ENCODE data around the gene CD81. TPM values are rescaled to one million over a fixed set of nuclear protein-coding genes. Genes with fewer than 3 reads are reported as not detected.

Gene CD81
- total and polyA plus RNA-seq, 9 of the 15 experiments (the other 6 are each of a cell fraction or from before 2014, with no cell fraction given), result 2.4 to 189 (median 61.7) TPM

DNA sequence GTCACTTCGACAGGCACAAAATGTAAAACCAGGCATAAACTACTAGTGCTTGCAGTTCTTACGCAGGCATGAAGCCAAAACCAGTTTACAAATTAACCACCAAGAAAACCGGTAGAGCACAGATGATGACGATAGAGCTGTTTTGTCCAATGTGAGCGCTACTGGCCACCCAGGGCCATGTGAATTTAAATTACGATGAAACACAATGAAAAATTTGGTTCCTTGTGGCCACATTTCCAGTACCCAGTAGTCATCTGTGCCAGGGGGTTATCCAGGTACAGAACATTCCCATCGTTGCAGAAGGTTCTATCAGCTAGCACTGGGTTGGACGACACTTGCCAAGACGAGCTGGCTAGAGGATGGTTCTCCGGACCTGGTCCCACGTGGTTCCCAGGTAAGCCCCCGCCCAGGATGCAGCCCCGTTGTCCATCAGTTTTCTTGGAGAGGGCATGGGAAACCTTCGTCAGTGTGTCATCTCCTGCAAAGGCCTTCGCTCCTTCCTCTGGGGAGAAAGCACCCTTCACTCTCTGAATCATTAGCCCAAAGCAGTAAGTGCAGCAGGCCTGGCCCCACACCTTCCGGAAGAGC lies 1.1 kb upstream of the CD81 start:
- DNase-seq (ENCODE audit: extremely low read depth in 1 of 4, low spot score in 3 of 4), result no peak
- WGBS (ENCODE audit: insufficient coverage, low coverage, missing lambda C conversion rate), result 63% methylated on average over 15 of the region's 16 CpGs
- no peak for FAIRE-seq
- ChIA-PET POLR2A (interaction anchor here (0.7 to 1.4 kb wide), 4 partner anchors 13 to 46 kb away, joined by 3 read pairs; no protein-coding TSS in a partner anchor), CTCF (ENCODE audit: low intra/inter-chr PET ratio) (no interaction called here)
- H3K36me3 ChIP-seq (ENCODE audit: control insufficient read depth, insufficient read depth, low read length), result peaks cover 18% of the 10 kb centered on the region; the same call in 2 of the 3 replicates
- intact Hi-C loops (cut with micrococcal nuclease), result no loop called here
- no peak overlapping the region; the same call in 1 of the 2 replicates for H3K4me2 ChIP-seq (ENCODE audit: insufficient read depth, low read length)
- in situ Hi-C loops (cut with MboI), result no loop called here
- no peak for ATAC-seq
- H4K20me1 ChIP-seq (replicated peaks; ENCODE audit: control insufficient read depth, insufficient read depth, low read length), result peaks cover 26% of the 10 kb centered on the region
- H3K9me1 ChIP-seq (ENCODE audit: control insufficient read depth, insufficient read depth, low read length), result peaks cover 9% of the 10 kb centered on the region
- H3K27me3 ChIP-seq (ENCODE audit: control insufficient read depth in 2 of 2, insufficient read depth in 2 of 2, low read length in 2 of 2), result no peaks in the 10 kb centered on the region; a peak in 1 of 5 replicates
- no peak overlapping the region for H3K4me3 ChIP-seq
- no peak overlapping the region for H2AFZ ChIP-seq (ENCODE audit: low read depth, low read length)
- H3K9ac ChIP-seq (ENCODE audit: insufficient read depth in 1 of 2, low read depth in 2 of 2, low read length in 2 of 2), result no peak overlapping the region
- H3K9me3 ChIP-seq (replicated peaks; ENCODE audit: control insufficient read depth, insufficient read depth, low read depth, low read length), result no peaks in the 10 kb centered on the region
- peaks cover 15 to 47% of the 10 kb centered on the region in 2 experiments; a peak in 4 of 5 replicates for H3K4me1 ChIP-seq (replicated peaks in 1 of 2; ENCODE audit: control insufficient read depth in 2 of 2, insufficient read depth in 2 of 2, low read length in 2 of 2)
- H3K79me2 ChIP-seq (ENCODE audit: control insufficient read depth, insufficient read depth, low read length), result peaks cover 35% of the 10 kb centered on the region
- BruUV-seq (replicated peaks), result no TSS peak
- H3K27ac ChIP-seq (ENCODE audit: extremely low read depth, low read depth, low read length), result no peak overlapping the region
- no peak for TF ChIP-seq POLR2G (IDR thresholded peaks at IDR 0.05; ENCODE audit: low read depth, low read length)
- TF ChIP-seq, protein P1, sequence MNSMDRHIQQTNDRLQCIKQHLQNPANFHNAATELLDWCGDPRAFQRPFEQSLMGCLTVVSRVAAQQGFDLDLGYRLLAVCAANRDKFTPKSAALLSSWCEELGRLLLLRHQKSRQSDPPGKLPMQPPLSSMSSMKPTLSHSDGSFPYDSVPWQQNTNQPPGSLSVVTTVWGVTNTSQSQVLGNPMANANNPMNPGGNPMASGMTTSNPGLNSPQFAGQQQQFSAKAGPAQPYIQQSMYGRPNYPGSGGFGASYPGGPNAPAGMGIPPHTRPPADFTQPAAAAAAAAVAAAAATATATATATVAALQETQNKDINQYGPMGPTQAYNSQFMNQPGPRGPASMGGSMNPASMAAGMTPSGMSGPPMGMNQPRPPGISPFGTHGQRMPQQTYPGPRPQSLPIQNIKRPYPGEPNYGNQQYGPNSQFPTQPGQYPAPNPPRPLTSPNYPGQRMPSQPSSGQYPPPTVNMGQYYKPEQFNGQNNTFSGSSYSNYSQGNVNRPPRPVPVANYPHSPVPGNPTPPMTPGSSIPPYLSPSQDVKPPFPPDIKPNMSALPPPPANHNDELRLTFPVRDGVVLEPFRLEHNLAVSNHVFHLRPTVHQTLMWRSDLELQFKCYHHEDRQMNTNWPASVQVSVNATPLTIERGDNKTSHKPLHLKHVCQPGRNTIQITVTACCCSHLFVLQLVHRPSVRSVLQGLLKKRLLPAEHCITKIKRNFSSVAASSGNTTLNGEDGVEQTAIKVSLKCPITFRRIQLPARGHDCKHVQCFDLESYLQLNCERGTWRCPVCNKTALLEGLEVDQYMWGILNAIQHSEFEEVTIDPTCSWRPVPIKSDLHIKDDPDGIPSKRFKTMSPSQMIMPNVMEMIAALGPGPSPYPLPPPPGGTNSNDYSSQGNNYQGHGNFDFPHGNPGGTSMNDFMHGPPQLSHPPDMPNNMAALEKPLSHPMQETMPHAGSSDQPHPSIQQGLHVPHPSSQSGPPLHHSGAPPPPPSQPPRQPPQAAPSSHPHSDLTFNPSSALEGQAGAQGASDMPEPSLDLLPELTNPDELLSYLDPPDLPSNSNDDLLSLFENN (IDR thresholded peaks at IDR 0.05; ENCODE audit: low read depth in 2 of 2, low read length in 2 of 2), result no peak
- TF ChIP-seq, protein P2, sequence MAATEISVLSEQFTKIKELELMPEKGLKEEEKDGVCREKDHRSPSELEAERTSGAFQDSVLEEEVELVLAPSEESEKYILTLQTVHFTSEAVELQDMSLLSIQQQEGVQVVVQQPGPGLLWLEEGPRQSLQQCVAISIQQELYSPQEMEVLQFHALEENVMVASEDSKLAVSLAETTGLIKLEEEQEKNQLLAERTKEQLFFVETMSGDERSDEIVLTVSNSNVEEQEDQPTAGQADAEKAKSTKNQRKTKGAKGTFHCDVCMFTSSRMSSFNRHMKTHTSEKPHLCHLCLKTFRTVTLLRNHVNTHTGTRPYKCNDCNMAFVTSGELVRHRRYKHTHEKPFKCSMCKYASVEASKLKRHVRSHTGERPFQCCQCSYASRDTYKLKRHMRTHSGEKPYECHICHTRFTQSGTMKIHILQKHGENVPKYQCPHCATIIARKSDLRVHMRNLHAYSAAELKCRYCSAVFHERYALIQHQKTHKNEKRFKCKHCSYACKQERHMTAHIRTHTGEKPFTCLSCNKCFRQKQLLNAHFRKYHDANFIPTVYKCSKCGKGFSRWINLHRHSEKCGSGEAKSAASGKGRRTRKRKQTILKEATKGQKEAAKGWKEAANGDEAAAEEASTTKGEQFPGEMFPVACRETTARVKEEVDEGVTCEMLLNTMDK (IDR thresholded peaks at IDR 0.05; ENCODE audit: borderline replicate concordance, insufficient read depth, low read depth, low read length, poor library complexity, severe bottlenecking), result no peak
- no peak for TF ChIP-seq MTA3 (IDR thresholded peaks at IDR 0.05; ENCODE audit: borderline replicate concordance)
- TF ChIP-seq FOXK1 (CRISPR knock-in tag; IDR thresholded peaks at IDR 0.05; ENCODE audit: borderline replicate concordance), result no peak
- TF ChIP-seq, protein P3, sequence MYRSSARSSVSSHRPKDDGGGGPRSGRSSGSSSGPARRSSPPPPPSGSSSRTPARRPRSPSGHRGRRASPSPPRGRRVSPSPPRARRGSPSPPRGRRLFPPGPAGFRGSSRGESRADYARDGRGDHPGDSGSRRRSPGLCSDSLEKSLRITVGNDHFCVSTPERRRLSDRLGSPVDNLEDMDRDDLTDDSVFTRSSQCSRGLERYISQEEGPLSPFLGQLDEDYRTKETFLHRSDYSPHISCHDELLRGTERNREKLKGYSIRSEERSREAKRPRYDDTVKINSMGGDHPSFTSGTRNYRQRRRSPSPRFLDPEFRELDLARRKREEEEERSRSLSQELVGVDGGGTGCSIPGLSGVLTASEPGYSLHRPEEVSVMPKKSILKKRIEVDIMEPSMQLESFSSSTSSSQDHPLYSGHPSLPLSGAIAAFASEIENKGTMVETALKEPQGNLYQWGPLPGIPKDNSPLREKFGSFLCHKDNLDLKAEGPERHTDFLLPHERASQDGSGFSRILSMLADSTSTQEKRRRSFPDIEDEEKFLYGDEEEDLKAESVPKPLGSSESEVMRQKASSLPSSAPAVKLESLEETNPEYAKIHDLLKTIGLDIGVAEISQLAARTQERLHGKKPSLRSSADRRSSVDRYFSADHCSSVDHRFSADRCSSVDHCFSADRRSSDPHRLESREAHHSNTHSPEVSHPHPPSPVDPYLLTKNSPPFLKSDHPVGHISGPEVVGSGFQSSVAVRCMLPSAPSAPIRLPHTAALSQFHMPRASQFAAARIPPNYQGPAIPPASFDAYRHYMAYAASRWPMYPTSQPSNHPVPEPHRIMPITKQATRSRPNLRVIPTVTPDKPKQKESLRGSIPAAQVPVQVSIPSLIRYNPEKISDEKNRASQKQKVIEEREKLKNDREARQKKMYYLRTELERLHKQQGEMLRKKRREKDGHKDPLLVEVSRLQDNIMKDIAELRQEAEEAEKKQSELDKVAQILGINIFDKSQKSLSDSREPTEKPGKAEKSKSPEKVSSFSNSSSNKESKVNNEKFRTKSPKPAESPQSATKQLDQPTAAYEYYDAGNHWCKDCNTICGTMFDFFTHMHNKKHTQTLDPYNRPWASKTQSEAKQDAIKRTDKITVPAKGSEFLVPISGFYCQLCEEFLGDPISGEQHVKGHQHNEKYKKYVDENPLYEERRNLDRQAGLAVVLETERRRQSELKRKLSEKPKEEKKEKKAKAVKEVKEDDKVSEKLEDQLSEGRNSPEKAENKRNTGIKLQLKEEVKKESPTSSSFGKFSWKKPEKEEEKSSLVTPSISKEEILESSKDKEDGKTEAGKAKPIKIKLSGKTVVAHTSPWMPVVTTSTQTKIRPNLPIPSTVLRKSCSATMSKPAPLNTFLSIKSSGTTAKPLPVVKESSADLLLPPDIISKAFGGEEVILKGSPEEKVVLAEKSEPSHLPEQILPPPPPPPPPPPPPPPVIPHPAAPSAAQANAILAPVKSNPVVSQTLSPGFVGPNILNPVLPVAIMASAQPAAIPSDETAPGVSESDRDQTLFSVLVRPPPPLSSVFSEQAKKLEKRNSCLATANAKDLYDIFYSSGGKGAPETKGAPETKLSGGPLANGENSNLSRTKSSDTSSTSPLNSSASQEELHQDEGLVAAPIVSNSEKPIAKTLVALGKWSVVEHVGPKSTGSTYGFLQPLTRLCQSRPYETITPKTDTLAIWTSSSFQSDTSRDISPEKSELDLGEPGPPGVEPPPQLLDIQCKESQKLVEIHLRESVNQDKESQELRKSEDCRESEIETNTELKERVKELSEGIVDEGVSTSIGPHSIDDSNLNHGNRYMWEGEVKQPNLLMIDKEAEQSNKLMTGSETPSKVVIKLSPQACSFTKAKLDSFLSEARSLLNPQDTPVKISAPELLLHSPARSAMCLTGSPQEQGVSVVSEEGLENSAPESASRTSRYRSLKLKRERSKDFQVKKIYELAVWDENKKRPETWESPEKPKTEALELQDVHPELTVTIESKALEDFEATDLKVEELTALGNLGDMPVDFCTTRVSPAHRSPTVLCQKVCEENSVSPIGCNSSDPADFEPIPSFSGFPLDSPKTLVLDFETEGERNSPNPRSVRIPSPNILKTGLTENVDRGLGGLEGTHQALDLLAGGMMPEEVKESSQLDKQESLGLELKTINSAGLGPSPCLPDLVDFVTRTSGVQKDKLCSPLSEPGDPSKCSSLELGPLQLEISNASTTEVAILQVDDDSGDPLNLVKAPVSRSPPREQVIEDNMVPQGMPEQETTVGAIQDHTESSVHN (IDR thresholded peaks at IDR 0.05; ENCODE audit: borderline replicate concordance in 1 of 2, low read depth in 1 of 2), result no peak
